ENCODE results near the gene TNFRSF1B. TPM values are rescaled to one million over a fixed set of nuclear protein-coding genes. Genes with fewer than 3 reads are reported as not detected.

Gene TNFRSF1B
- total and polyA plus RNA-seq, 2 of the 8 experiments (the other 6 are each of a cell fraction or from before 2014, with no cell fraction given), result 1.7 to 2.9 TPM

DNA sequence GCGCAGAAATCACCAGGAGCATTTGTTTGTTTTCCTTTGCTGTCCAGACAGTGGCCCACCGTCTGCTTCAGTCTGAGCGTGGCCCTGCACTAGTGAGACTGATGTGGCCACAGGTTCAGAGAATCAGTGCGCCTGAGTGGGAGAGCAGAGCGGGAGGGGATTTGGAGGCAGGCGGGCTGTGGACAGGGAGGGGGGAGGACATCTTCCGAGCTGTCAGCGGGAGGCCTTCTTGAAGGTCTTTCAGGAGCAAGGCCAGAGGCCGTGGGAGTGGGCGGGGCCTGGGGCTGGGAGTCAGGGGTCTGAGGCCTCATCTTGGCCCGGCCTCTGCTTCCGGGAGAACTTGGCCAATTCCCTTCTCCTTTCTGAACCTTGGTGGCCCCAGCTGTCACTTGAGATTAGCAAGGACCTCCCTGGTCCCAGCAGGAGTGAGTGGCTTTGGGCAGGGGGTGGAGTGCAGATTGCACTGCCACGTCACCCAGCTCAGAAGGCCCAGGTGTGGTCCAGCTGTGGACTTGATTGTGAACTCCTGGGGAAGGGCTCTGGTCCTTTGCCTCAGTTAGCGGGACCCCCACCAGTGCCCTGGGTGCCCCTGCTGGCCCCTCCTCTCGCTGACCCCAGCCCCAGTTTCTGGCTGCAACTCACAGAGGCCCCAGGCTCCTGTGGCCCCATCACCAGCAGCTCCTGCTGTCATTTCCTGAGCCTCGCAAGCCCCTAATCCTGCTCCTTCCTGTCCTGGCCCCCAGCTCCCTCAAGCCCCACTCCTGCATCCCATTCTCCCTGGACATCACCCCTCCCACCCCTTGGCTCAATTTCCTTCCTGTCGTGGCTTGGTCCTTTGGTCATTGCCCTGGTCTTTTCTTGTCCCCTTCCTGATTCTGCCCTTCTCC lies 8.4 kb downstream of the TNFRSF1B start (continued):
- no peak for TF ChIP-seq ZNF274 (IDR thresholded peaks at IDR 0.05; ENCODE audit: borderline replicate concordance, extremely low read depth, low read length)

Data from H1 (cell line).